K562 (cell line): ENCODE data around the gene FDX2. TPM values are rescaled to one million over a fixed set of nuclear protein-coding genes. Genes with fewer than 3 reads are reported as not detected.

ENCODE experiments used
- ATAC-seq: fragments of 200-7000 bp; cut with Tn5 transposase; 3 replicates; pipeline ENCODE4 v1.9.1; 2020; ENCODE audit warnings: moderate library complexity
- BruUV-seq: library from RNA; stranded (reverse); fragments of 400-500 nt; replicated peaks from 2 replicates; lab custom pipeline; 2021; lab: Mats Ljungman, UMichigan
- CTCF ChIA-PET: fragments of 300-600 bp; formaldehyde crosslinking; extraction: SDS; loops from one replicate; lab custom pipeline; 2021; ENCODE audit warnings: low intra/inter-chr PET ratio; lab: Yijun Ruan, JAX
- POLR2A ChIA-PET: fragments of 300-600, 350-650 bp; sonication (Branson Sonifier 250); formaldehyde crosslinking; extraction: SDS; loops from one replicate; lab custom pipeline; 2021; ENCODE audit warnings: antibody characterized with exemption, inconsistent platforms; lab: Yijun Ruan, JAX
- DNase-seq, 4 experiments: peaks; one replicate each; pipeline versions ENCODE4 v3.0.0 to v3.0.0-alpha.2; 2011 to 2018; ENCODE audit warnings: low spot score in 3 of 4, mixed read lengths in 3 of 4; ENCODE audit errors: extremely low read depth in 1 of 4
- FAIRE-seq: peaks from 2 replicates; lab custom pipeline; 2011; peaks lifted over from hg19 to GRCh38; lab: Jason Lieb, UNC
- H2AFZ ChIP-seq: 2 replicates; pipeline ENCODE4 v1.6.0; 2011; ENCODE audit warnings: low read depth, low read length, control low read depth, inconsistent platforms
- H3K27ac ChIP-seq: fragments of 200-600 bp; 3 replicates; pipeline ENCODE4 v1.8.0; 2011; ENCODE audit warnings: low read depth, mild to moderate bottlenecking, control low read depth, inconsistent platforms, low read length, moderate library complexity, mixed read lengths; ENCODE audit errors: extremely low read depth
- H3K27me3 ChIP-seq, 2 experiments: fragments of 300-600 bp in 1 of 2; 2 replicates in 1 of 2; 3 replicates in 1 of 2; pipeline versions ENCODE4 v1.6.0 to v1.8.0; 2011; ENCODE audit warnings: inconsistent platforms in 2 of 2, low read length in 2 of 2, mild to moderate bottlenecking in 1 of 2, mixed read lengths in 1 of 2, moderate library complexity in 1 of 2; ENCODE audit not compliant: control insufficient read depth in 2 of 2, insufficient read depth in 2 of 2
- H3K36me3 ChIP-seq: fragments of 300-600 bp; 3 replicates; pipeline ENCODE4 v1.8.0; 2011; ENCODE audit warnings: mild to moderate bottlenecking, low read length, inconsistent platforms; ENCODE audit not compliant: control insufficient read depth, insufficient read depth
- H3K4me1 ChIP-seq, 2 experiments: fragments of 200-600 bp in 1 of 2; replicated peaks in 1 of 2; 2 replicates in 1 of 2; 3 replicates in 1 of 2; pipeline versions ENCODE4 v1.5.1 to v1.8.0; 2011; ENCODE audit warnings: inconsistent platforms in 2 of 2, low read length in 2 of 2, mild to moderate bottlenecking in 1 of 2, mixed read lengths in 1 of 2, moderate library complexity in 1 of 2; ENCODE audit not compliant: control insufficient read depth in 2 of 2, insufficient read depth in 2 of 2
- H3K4me2 ChIP-seq: 2 replicates; pipeline ENCODE4 v1.6.1; 2011; ENCODE audit warnings: low read length, control low read depth, inconsistent platforms, mixed read lengths; ENCODE audit not compliant: insufficient read depth
- H3K4me3 ChIP-seq: fragments of 200-600 bp; sonication (generic), shearing (Covaris generic); 2 replicates; pipeline ENCODE4 v1.5.1; 2016; ENCODE audit warnings: control low read depth, inconsistent platforms
- H3K79me2 ChIP-seq: fragments of 200-600 bp; 3 replicates; pipeline ENCODE4 v1.8.0; 2011; ENCODE audit warnings: low read length, inconsistent platforms; ENCODE audit not compliant: control insufficient read depth, insufficient read depth
- H3K9ac ChIP-seq, 2 experiments: 2 replicates each; pipeline versions ENCODE4 v1.6.0 to v1.6.1; 2011; ENCODE audit warnings: low read depth in 2 of 2, low read length in 2 of 2, control low read depth in 1 of 2, inconsistent platforms in 1 of 2, mild to moderate bottlenecking in 1 of 2, mixed read lengths in 1 of 2; ENCODE audit not compliant: insufficient read depth in 1 of 2
- H3K9me1 ChIP-seq: one replicate; pipeline ENCODE4 v1.6.0; 2011; ENCODE audit warnings: inconsistent platforms, mild to moderate bottlenecking, low read length, moderate library complexity; ENCODE audit not compliant: control insufficient read depth, insufficient read depth
- H3K9me3 ChIP-seq: replicated peaks from 2 replicates; pipeline ENCODE4 v1.5.1; 2011; ENCODE audit warnings: low read depth, low read length, inconsistent platforms; ENCODE audit not compliant: control insufficient read depth, insufficient read depth
- H4K20me1 ChIP-seq: replicated peaks from 2 replicates; pipeline ENCODE4 v1.6.1; 2011; ENCODE audit warnings: low read length, inconsistent platforms, mixed read lengths; ENCODE audit not compliant: control insufficient read depth, insufficient read depth
- POLR2G ChIP-seq: fragments of 200-400 bp; formaldehyde crosslinking; IDR thresholded peaks from 2 replicates; pipeline ENCODE4 v1.6.1; 2017; ENCODE audit warnings: low read depth, mild to moderate bottlenecking, antibody characterized with exemption, low read length, moderate library complexity
- RBFOX2 ChIP-seq: fragments of 200-400 bp; formaldehyde crosslinking; IDR thresholded peaks from 2 replicates; pipeline ENCODE4 v1.6.1; 2017; ENCODE audit warnings: low read depth, mild to moderate bottlenecking, low read length, moderate library complexity
- ZBTB33 ChIP-seq: sonication (generic); formaldehyde crosslinking; IDR thresholded peaks from 2 replicates; pipeline ENCODE4 v1.8.1; 2023; ENCODE audit warnings: mild to moderate bottlenecking, missing genetic modification reagents
- WGBS: fragments of 100-300 bp; shearing (Covaris generic); methylation state at CpG from one replicate; pipeline ENCODE4 v1.1.6; 2016; ENCODE audit warnings: low coverage, mixed read lengths; ENCODE audit not compliant: insufficient coverage; ENCODE audit errors: missing lambda C conversion rate; 5-methylcytosine and 5-hydroxymethylcytosine counted together
- in situ Hi-C: fragments of 300-500 bp; cut with MboI; formaldehyde crosslinking; loops from 4 replicates; pipeline ENCODE4 v1.15.0; 2018; ENCODE audit warnings: inconsistent platforms, mixed read lengths
- intact Hi-C: fragments of 100-400 bp; cut with micrococcal nuclease; formaldehyde crosslinking; loops from 2 replicates; pipeline ENCODE4 v1.14.2; 2022
- polyA plus RNA-seq, 8 experiments: library from polyadenylated mRNA; depleted of rRNA in 4 of 8; stranded (reverse) in 5 of 8; unstranded in 3 of 8; fragments of >200 nt; fragmentation: Nextera tagmentation in 2 of 8; fragmentation: Illumina TruSeq in 1 of 8; extraction: Ambion mirVana in 2 of 8; extraction: Trizol in 1 of 8; gene quantifications; 2 replicates each; pipeline versions ENCODE4 v1.2.1 to v1.2.3, GENCODE V29; 2011 to 2014; ENCODE audit warnings: inconsistent platforms in 1 of 8, missing spikeins in 1 of 8
- total RNA-seq, 7 experiments: library from RNA; depleted of rRNA in 6 of 7; stranded (reverse); fragments of >200 nt in 6 of 7; fragmentation: Illumina TruSeq in 2 of 7; extraction: Trizol in 2 of 7; gene quantifications; 2 replicates each; pipeline versions ENCODE4 v1.2.1 to v1.2.3, GENCODE V29; 2011 to 2021; ENCODE audit warnings: low replicate concordance in 1 of 7

The FDX2 gene
- total and polyA plus RNA-seq, 9 of the 15 experiments (the other 6 are each of a cell fraction or from before 2014, with no cell fraction given) = 2.5 to 49.8 (median 29.7) TPM

- BruUV-seq = no TSS peak
- Histone ChIP-seq H3K9me3 (no peaks in the 10 kb centered on the region), H2AFZ (no peak overlapping the region), H3K9me1 (no peaks in the 10 kb centered on the region), H3K9ac (peak overlapping the region in 1 of 2 experiments; percentile 13; a peak in 1 of 4 replicates), H3K27me3 (no peaks in the 10 kb centered on the region), H3K79me2 (peaks cover 2% of the 10 kb centered on the region; the same call in 2 of the 3 replicates), H3K4me1 (peaks cover 11 to 57% of the 10 kb centered on the region in 2 experiments), H4K20me1 (0 out of 2 replicates have a peak, but pooled peaks cover 8% of the 10 kb centered on the region), H3K36me3 (peaks cover 96% of the 10 kb centered on the region; the same call in 2 of the 3 replicates), H3K27ac (no peak overlapping the region), H3K4me2 (no peak overlapping the region), H3K4me3 (no peak overlapping the region)
- intact Hi-C loops = no loop called here
- TF ChIP-seq ZBTB33 (CRISPR knock-in tag) = no peak
- TF ChIP-seq POLR2G = peak; percentile 66
- TF ChIP-seq RBFOX2 = peak; percentile 50
- ATAC-seq (no peak), FAIRE-seq (no peak), DNase-seq (no peak)
- 97% methylated on average over 11 of the region's 32 CpGs for WGBS
- in situ Hi-C loops = no loop called here
- ChIA-PET POLR2A (interaction anchor here (0.7 to 2.0 kb wide), 5 partner anchors 11 to 31 kb away, joined by 3 to 9 read pairs (median 3); partner anchors contain the start of gene RAVER1), CTCF (no interaction called here)
These were observed 5.0 kb upstream of the FDX2 start for GRCh38 chr19:10320602-10321416.
